Measurements from ENCODE around the gene WDR19.

WDR19 gene

DNA sequence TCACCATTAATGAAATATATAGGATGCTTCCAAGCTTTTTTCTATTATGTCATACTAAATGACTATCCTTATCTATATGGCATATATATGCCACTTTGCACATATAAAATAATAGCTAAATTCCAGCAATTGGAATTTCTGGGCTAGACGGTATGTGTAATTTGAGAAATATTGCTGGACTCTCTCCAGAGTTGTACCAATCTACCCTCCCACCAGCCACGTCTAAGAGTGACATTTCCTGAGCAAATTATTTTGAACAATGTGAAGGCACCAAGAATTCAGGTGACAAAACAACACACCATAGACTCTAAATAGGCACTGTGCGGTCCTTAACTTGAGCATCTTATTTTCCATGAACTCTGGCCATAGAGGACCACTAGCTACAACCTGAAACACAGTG, 121.5 kb downstream of the WDR19 start:
- DNase-seq (ENCODE audit: low spot score) = no peak

DNA sequence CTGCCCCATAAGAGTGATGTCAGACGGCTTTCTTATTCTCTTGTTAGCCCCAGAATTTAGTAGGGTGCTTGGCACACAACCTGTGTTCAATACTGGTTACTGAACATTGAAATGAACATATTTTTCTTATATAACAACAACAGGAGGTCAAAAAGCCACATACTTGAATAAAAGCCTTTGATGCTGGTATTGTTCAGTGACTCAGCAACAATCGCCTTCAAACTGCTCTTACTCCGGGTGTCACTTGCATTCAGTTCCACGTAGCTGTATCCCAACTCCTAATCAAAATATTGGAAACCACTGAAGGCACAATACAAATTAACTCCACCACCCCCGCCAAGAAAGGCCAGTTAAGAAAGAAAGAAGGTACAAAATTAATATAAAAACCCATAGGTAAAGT, 122.3 kb downstream of the WDR19 start:
- DNase-seq (ENCODE audit: low spot score) = no peak

DNA sequence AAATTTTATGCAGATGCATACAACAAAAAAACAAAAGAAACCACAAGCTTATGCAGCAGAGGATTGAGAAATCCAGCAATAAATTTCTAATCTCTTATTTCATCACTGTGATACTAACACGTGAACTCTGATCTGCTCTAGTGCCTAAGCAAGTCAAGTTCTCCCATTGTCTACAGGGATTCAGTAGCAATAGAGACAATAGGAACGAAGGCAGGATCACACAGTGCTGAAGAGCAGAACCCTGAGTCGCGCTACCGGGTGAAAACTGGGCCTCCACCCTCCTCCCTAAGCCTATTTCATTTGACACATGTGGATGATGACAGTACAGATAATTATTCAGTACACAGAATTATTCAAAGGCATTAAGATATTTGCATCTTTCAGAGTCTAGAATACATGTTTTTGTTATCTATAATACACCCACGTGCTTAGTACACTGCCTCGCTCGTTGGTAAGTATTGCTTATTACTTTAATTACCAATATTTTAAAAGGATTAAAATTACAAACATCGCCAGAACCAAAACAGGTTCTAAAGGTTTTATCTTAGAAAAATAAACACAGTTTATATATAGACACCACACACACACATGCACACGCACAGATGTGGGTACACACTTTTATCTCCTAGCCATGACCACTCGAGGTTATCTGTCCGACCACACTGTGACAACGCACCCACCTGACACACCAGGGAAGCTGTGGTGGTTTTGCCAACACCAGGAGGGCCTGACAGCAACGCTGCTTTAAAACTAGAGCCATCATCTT, 123.8 kb downstream of the WDR19 start:
- peak; percentile 3 for DNase-seq (ENCODE audit: low spot score)

DNA sequence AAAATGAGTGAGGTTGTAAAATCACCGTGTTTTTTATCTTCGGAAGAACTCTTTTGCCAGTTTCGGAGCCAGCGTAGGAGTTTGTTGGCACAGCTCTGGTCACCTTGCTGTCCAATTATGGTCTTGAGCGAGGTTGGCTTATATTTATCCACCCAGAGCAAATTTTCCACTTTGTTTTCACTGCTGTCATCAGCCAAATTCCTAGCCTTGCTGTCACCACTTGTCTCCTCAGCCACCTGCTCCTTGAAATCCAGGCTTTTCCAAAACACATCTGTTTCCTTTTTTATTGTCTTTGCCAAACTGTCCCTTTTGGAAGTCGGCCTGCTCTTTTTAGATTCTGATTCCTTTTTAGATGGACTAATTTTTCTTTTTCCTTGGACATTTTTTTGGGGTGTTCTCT, 126.3 kb downstream of the WDR19 start:
- no peak for DNase-seq (ENCODE audit: low spot score)

DNA sequence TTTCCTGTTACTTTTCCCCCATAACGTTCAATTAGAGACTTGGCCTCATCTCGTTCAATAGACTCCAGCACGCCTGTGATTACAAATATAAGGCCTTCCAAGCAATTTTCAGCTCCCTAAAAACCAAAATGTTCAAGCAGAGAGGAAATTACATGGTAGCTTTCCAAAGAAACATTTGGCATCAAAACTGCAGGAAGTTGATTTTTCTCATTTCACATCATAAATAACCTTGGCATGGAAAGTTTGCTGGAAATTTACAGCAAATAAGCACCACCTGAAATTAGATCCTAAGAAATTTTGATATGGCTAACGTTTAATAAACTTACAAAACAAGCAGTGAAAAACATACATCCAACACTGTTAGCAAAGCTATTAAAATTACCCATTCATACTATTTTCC, 130.5 kb downstream of the WDR19 start:
- no peak for DNase-seq (ENCODE audit: low spot score)

DNA sequence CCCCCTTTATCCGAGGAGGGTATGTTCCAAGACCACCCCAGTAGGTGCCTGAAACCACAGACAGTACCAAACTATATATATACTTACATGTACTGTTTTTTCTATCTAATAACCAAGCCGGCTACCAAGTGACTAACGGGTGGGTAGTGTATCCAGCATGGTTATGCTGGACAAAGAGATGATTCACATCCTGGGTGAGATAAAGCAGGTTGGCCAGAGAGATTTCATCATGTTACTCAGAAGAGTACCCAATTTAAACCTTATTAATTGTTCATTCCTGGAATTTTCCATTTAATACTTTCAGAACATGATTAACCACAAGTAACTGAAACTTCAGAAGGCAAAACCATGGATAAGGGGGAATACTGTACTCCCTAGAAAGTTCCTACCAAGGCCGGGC, 137.3 kb downstream of the WDR19 start:
- peak; percentile 42 for DNase-seq (ENCODE audit: low spot score)

DNA sequence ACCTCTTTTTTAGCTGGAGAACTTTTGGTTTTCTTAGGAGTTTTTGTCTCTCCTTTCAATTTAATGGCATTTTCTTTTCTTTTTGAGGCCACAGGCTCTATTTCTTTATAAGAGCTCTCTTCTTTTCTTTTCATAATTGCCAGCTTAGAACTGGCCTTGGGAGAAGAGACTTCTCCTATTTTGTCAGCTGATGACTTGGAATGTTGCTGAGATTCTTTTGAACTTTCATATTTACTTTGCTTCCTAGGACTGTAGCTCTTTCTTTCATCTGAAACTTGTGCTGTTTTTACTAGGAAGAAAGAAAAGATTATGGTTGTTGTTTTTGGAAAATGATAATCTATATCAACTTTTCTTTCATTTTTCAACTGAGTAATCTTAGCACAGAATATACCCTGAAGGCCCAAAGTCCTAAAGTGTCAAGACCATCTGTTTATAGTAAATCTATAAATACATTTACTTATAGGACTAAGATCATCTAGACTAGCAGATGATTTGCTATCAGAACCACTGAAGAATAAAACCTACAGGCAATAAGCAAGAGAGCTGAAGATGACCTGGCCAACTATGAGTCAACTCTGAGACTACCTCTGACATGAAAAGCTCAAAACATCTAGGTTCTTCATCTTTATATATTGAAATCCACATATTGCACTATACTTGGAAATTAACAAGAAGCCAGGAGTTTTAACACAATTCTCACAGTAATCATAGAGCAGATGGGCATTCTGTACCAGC, 138.2 kb downstream of the WDR19 start:
- DNase-seq (ENCODE audit: low spot score) = no peak

DNA sequence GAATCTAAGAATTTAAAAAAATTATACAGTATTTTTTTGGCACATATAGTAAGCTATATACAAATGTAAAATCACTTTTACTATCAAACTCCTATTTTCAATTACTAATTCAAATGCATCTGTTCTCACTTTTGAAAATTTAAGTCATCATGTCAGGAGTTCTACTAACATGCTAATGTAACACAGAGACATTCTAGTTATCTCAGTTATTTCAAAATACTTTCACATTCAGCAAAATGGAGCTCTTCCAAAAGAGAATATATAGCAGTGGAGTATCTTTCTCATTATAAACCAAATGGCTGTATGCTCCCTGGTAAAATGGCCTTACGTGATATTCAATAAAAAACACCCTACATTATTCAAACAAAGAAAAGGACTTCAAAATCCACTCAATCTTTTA, 141.5 kb downstream of the WDR19 start:
- no peak for DNase-seq (ENCODE audit: low spot score)

DNA sequence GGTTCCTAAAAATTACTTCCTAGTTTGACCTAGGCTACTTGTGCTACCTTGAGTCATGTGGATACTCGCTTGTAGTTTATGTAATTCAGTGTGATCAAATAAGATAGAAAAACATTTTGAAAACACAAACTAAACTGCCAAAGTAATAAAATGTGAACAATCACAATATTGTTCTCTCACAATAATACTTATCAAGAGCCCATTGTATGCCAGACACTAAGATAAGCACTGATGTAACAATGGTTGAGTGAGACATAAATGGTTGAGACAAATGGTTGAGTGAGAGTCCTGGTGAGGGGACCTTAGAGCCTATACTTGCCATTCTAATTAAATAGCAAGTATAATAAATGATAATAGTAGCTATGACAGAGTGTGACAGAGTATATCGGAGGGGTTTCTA, 142.1 kb downstream of the WDR19 start:
- no peak for DNase-seq (ENCODE audit: low spot score)

DNA sequence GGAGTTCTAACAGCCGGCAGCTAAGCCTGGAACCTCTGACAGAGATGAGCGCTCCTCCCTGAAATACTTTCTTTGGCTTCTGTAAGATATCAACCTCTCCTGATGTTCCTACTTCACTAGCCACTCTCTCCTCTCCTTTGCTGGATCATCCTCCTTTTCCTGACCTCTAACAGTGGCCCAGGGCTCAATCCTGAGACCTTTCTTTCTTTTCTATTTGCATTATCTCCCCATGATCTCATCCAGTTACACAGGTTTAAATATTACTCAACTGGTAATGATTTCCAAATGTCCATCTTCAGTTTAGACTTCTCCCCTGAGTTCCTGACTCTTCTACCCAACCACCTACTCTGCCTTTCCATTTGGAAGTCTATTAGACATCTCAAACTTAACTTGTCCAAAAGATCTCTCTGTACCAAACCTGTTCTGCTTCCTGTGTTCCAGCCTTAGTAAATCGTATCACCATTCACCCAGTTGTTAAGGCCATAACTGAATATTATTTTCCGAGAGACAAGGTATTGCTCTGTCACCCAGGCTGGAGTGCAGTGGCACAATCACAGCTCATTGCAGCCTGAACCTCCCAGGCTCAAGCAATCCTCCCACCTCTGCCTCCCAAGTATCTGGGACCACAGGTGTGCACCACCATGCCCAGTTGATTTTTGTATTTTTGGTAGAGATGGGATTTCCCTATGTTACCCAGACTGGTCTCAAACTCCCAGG, 142.7 kb downstream of the WDR19 start:
- no peak for DNase-seq (ENCODE audit: low spot score)

DNA sequence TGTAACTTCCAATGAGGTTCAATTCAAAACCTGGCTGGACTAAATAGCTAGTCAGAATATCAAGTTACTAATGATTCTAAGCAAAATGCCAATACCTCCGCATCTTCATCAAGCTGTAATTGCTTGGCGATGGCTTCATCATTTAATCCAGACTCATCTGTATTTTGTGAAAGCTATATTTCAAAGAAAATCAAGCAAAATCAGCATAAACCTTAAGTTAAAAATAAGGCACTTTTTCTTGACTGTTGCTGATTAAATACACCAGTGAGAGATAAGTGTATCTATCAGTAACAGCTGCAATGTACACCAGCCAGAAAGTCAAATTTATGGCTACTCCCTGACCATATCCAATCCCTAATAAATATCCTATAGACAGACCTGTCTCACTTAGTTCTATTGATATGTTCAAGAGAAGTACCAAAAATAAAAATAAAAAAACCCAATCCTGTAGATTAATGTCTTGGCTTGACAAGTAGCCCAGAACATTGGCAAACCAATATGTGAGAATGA, 144.2 kb downstream of the WDR19 start:
- no peak for DNase-seq (ENCODE audit: low spot score)

DNA sequence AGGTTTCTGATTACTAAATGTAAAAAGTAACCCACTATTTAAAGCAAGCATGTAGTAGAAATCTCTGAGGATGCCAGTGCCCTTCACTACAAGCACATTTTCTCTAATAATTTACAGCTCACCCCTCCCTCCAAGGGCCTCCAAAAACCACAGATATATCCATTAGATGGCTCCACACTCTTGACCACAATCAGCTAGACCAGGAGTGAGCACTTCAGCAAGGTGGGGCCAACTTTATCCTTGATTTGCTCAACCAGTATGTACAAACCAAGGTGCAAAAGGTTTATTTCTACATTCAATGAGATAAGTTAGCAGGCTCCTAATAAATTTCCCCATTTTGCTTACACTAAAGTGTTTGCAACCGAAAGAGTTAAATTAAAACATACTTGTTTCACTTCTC, 148.0 kb downstream of the WDR19 start:
- no peak for DNase-seq (ENCODE audit: low spot score)

DNA sequence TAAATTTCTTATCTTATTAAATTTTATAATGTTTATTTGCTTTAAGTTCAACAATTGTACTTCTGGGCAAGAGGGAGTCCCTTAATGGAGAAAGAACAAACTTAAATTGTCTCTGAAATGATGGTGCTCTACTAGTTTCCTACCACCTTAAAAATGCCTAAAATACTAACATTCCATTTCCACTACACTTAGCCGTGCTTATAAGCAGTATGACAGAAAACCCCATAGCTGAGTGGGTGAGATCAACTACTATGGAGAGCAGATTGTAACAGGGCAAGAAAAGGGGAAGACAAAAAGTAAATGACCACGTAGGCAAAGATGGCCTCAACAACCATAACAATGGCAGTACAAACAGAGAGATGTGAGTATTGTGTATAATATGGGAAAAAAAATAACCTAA, 148.9 kb downstream of the WDR19 start:
- DNase-seq (ENCODE audit: low spot score) = no peak
